PC-3 (cell line): ENCODE results near the gene A2ML1.

ENCODE experiments used
- CTCF ChIP-seq: fragments of 300-600 bp; sonication (generic); conservative IDR thresholded peaks from 2 replicates; pipeline ENCODE4 v1.5.1; 2017; ENCODE audit warnings: antibody characterized with exemption, low read depth, mild to moderate bottlenecking, low read length
- EZH2phosphoT487 ChIP-seq: fragments of 300-600 bp; sonication (generic); IDR thresholded peaks from 2 replicates; pipeline ENCODE4 v1.6.1; 2018; ENCODE audit warnings: mild to moderate bottlenecking, antibody characterized with exemption, low read length, borderline replicate concordance

- peak; percentile 59 for TF ChIP-seq CTCF
- no peak for TF ChIP-seq EZH2phosphoT487
Measured at GRCh38 chr12:8860165-8860961, 37.9 kb downstream of the A2ML1 start.
